Measurements from ENCODE around the gene PAH. TPM values are rescaled to one million over a fixed set of nuclear protein-coding genes. Genes with fewer than 3 reads are reported as not detected.
"Not testable (repeated sequence)": the region's sequence is repeated elsewhere in the genome, so short reads cannot be mapped to it uniquely, and the experiment has no call there.

PAH gene
- total RNA-seq, 1 donor from 2014 or later: not detected

GRCh38 chr12:102891756-102892155 is 25.3 kb downstream of the PAH start:
- DNase-seq: no peak

GRCh38 chr12:102888511-102888910 is 28.5 kb downstream of the PAH start:
- no peak for DNase-seq

GRCh38 chr12:102885043-102885932 is 31.8 kb downstream of the PAH start:
- no peak for DNase-seq

GRCh38 chr12:102883204-102883799 is 33.7 kb downstream of the PAH start:
- DNase-seq: no peak

- DNase-seq: no peak
Observed at GRCh38 chr12:102880783-102881182, 36.3 kb downstream of the PAH start.

GRCh38 chr12:102879144-102879763 is 37.8 kb downstream of the PAH start:
- peak; percentile 10 for DNase-seq

- DNase-seq: no peak
Observed at GRCh38 chr12:102876883-102877282, 40.2 kb downstream of the PAH start.

- no peak for DNase-seq
Observed at GRCh38 chr12:102874819-102875218, 42.2 kb downstream of the PAH start.

- DNase-seq: no peak
Observed at GRCh38 chr12:102873077-102873476, 44.0 kb downstream of the PAH start.

GRCh38 chr12:102871014-102871413 is 46.0 kb downstream of the PAH start:
- DNase-seq: no peak

GRCh38 chr12:102869571-102869970 is 47.5 kb downstream of the PAH start:
- no peak for DNase-seq

- no peak for DNase-seq
Observed at GRCh38 chr12:102865821-102866615, 51.0 kb downstream of the PAH start.

GRCh38 chr12:102862486-102862885 is 54.6 kb downstream of the PAH start:
- DNase-seq: no peak

GRCh38 chr12:102851246-102851645 is 65.8 kb downstream of the PAH start:
- DNase-seq: no peak

GRCh38 chr12:102849722-102850447 is 67.2 kb downstream of the PAH start:
- no peak for DNase-seq

- DNase-seq: no peak
Observed at GRCh38 chr12:102848832-102849231, 68.2 kb downstream of the PAH start.

- no peak for DNase-seq
Observed at GRCh38 chr12:102847131-102847530, 69.9 kb downstream of the PAH start.

- DNase-seq: no peak
Observed at GRCh38 chr12:102833687-102834441, 83.2 kb downstream of the PAH start.

GRCh38 chr12:102832826-102833225 is 84.2 kb downstream of the PAH start:
- DNase-seq: not testable (repeated sequence)

GRCh38 chr12:102824218-102824835 is 92.7 kb downstream of the PAH start:
- no peak for DNase-seq

GRCh38 chr12:102821149-102821548 is 95.9 kb downstream of the PAH start:
- DNase-seq: no peak

Data from skin of body (tissue), 2 donors.